OCI-LY7 (cell line): ENCODE data around the gene ACER3. TPM values are rescaled to one million over a fixed set of nuclear protein-coding genes. Genes with fewer than 3 reads are reported as not detected.
A peak's percentile ranks its signal among the peaks of the same experiment; 100 is the strongest.
"Not testable (repeated sequence)": the region's sequence is repeated elsewhere in the genome, so short reads cannot be mapped to it uniquely, and the experiment has no call there.

Source experiments
- BruUV-seq: library from RNA; stranded (reverse); fragments of 400-500 nt; replicated peaks from 2 replicates; lab custom pipeline; 2021; lab: Mats Ljungman, UMichigan
- CTCF ChIA-PET: fragments of 300-600 bp; sonication (Branson Sonifier 250); formaldehyde crosslinking; loops from one replicate; lab custom pipeline; 2022; ENCODE audit warnings: antibody characterized with exemption; ENCODE audit not compliant: unreplicated experiment; lab: Charles Lee
- POLR2A ChIA-PET: fragments of 300-600 bp; sonication (Branson Sonifier 250); formaldehyde crosslinking; loops from one replicate; lab custom pipeline; 2022; ENCODE audit warnings: antibody characterized with exemption; lab: Charles Lee
- DNase-seq: peaks from one replicate; pipeline ENCODE4 v3.0.0-alpha.2; 2015; ENCODE audit warnings: low spot score
- H2AFZ ChIP-seq: fragments of 200-600 bp; sonication (generic), shearing (Covaris generic); 2 replicates; pipeline ENCODE4 v1.6.1; 2014; ENCODE audit warnings: mild to moderate bottlenecking, antibody characterized with exemption, low read length, moderate library complexity
- H3K27ac ChIP-seq: fragments of 200-600 bp; sonication (generic); 2 replicates; pipeline ENCODE4 v1.5.1; 2014; ENCODE audit warnings: mixed run types, low read depth, mild to moderate bottlenecking, moderate library complexity, low read length, inconsistent platforms; ENCODE audit not compliant: poor library complexity, severe bottlenecking
- H3K36me3 ChIP-seq: fragments of 200-600 bp; sonication (generic); 2 replicates; pipeline ENCODE4 v1.6.1; 2014; ENCODE audit warnings: mild to moderate bottlenecking, antibody characterized with exemption, low read length, moderate library complexity, mixed read lengths; ENCODE audit not compliant: insufficient read depth
- H3K4me1 ChIP-seq: fragments of 200-600 bp; sonication (generic); 2 replicates; pipeline ENCODE4 v1.5.1; 2014; ENCODE audit warnings: mild to moderate bottlenecking, low read length; ENCODE audit not compliant: insufficient read depth, poor library complexity, severe bottlenecking
- H3K4me2 ChIP-seq: fragments of 200-600 bp; sonication (generic); 2 replicates; pipeline ENCODE4 v1.6.1; 2014; ENCODE audit warnings: mild to moderate bottlenecking, low read length
- H3K4me3 ChIP-seq: fragments of 200-600 bp; sonication (generic); 2 replicates; pipeline ENCODE4 v1.5.1; 2014; ENCODE audit warnings: mild to moderate bottlenecking, low read depth, low read length; ENCODE audit not compliant: poor library complexity, severe bottlenecking
- H3K79me2 ChIP-seq: fragments of 200-600 bp; sonication (generic); 2 replicates; pipeline ENCODE4 v1.6.1; 2016; ENCODE audit warnings: low read depth, mild to moderate bottlenecking, low read length, moderate library complexity, mixed read lengths; ENCODE audit not compliant: insufficient read depth
- H3K9me2 ChIP-seq: fragments of 200-600 bp; sonication (generic); 2 replicates; pipeline ENCODE4 v1.6.1; 2016; ENCODE audit warnings: mild to moderate bottlenecking, low read length, mixed read lengths; ENCODE audit not compliant: insufficient read depth
- H3K9me3 ChIP-seq: fragments of 200-600 bp; sonication (generic); 2 replicates; pipeline ENCODE4 v1.6.1; 2014; ENCODE audit warnings: mild to moderate bottlenecking, mixed run types, low read length, mixed read lengths
- H4K20me1 ChIP-seq: fragments of 200-600 bp; sonication (generic); 2 replicates; pipeline ENCODE4 v1.6.1; 2014; ENCODE audit warnings: mild to moderate bottlenecking, antibody characterized with exemption, low read length, moderate library complexity, mixed read lengths; ENCODE audit not compliant: insufficient read depth
- CTCF ChIP-seq: fragments of 200-600 bp; sonication (generic); conservative IDR thresholded peaks from 2 replicates; pipeline ENCODE4 v1.5.1; 2014; ENCODE audit warnings: mild to moderate bottlenecking, antibody characterized with exemption, low read length, moderate library complexity, mixed read lengths
- EZH2phosphoT487 ChIP-seq: fragments of 200-600 bp; sonication (generic); IDR thresholded peaks from 2 replicates; pipeline ENCODE4 v1.6.1; 2018; ENCODE audit warnings: low read depth, borderline replicate concordance, mild to moderate bottlenecking, mixed run types, antibody characterized with exemption, low read length, moderate library complexity, mixed read lengths
- intact Hi-C: fragments of 100-400 bp; cut with micrococcal nuclease; formaldehyde crosslinking; loops from one replicate; pipeline ENCODE4 v1.10.0; 2022; ENCODE audit not compliant: unreplicated experiment
- total RNA-seq, 2 experiments: library from RNA; depleted of rRNA in 1 of 2; stranded (reverse); fragments of >200 nt in 1 of 2; shearing (Covaris generic) in 1 of 2; gene quantifications; 2 replicates each; pipeline ENCODE4 v1.2.3, GENCODE V29; 2014 to 2022

The ACER3 gene
- total RNA-seq, 2 experiments from 2014 or later, result 3.0 to 12.2 TPM

GRCh38 chr11:77047928-77048446, 187.3 kb downstream of the ACER3 start:
- H3K4me2 ChIP-seq, H3K9me2 ChIP-seq, H3K4me1 ChIP-seq, H3K36me3 ChIP-seq, DNase-seq, H3K79me2 ChIP-seq, BruUV-seq, H3K4me3 ChIP-seq, H2AFZ ChIP-seq, H3K27ac ChIP-seq, H3K9me3 ChIP-seq, H4K20me1 ChIP-seq: not testable (repeated sequence)
- ChIA-PET CTCF (interaction anchor here (0.5 to 1.5 kb wide), 3 partner anchors 15 to 140 kb away, joined by 3 to 11 read pairs (median 3); no protein-coding TSS in a partner anchor), POLR2A (interaction anchor here (0.6 to 1.0 kb wide), 6 partner anchors 19 to 1597 kb away, joined by 3 to 5 read pairs (median 3); no protein-coding TSS in a partner anchor)
- peak; percentile 12; the same call in 1 of the 2 replicates for TF ChIP-seq CTCF
- intact Hi-C loops, result loop anchor here (1.0 to 2.0 kb wide), 3 partner anchors 18 to 141 kb away; partner anchors contain the start of gene CAPN5

GRCh38 chr11:77049026-77049425, 188.3 kb downstream of the ACER3 start:
- ChIA-PET CTCF (no interaction called here), POLR2A (no interaction called here)
- no peaks in the 10 kb centered on the region for H3K9me2 ChIP-seq
- no peak overlapping the region for H3K4me2 ChIP-seq
- intact Hi-C loops, result no loop called here
- no peaks in the 10 kb centered on the region for H4K20me1 ChIP-seq
- no peak for DNase-seq
- H3K79me2 ChIP-seq, result no peaks in the 10 kb centered on the region
- BruUV-seq, result no TSS peak
- no peak overlapping the region for H2AFZ ChIP-seq
- H3K4me3 ChIP-seq, result no peak overlapping the region
- TF ChIP-seq EZH2phosphoT487 (no peak), CTCF (no peak)
- no peak overlapping the region for H3K27ac ChIP-seq
- H3K36me3 ChIP-seq, result no peaks in the 10 kb centered on the region
- H3K4me1 ChIP-seq, result peaks cover 6% of the 10 kb centered on the region
- H3K9me3 ChIP-seq, result no peaks in the 10 kb centered on the region

- CTCF ChIA-PET, result no interaction called here
- Histone ChIP-seq H3K36me3 (no peaks in the 10 kb centered on the region), H3K9me2 (no peaks in the 10 kb centered on the region), H3K4me2 (no peak overlapping the region), H4K20me1 (no peaks in the 10 kb centered on the region), H2AFZ (no peak overlapping the region), H3K4me3 (no peak overlapping the region), H3K79me2 (no peaks in the 10 kb centered on the region), H3K4me1 (peaks cover 6% of the 10 kb centered on the region), H3K27ac (no peak overlapping the region), H3K9me3 (no peaks in the 10 kb centered on the region)
- intact Hi-C loops, result no loop called here
- DNase-seq, result no peak
- BruUV-seq, result no TSS peak
- TF ChIP-seq CTCF (no peak), EZH2phosphoT487 (no peak)
- POLR2A ChIA-PET, result no interaction called here
Observed at GRCh38 chr11:77051511-77051910, 190.8 kb downstream of the ACER3 start.
